ENCODE data around the gene CLASP1.

GRCh38 chr2:121359170-121359569, 290.1 kb downstream of the CLASP1 start:
- TF ChIP-seq CTCF (IDR thresholded peaks at IDR 0.05; ENCODE audit: low read depth, low read length): no peak
- no peak for TF ChIP-seq EZH2phosphoT487 (IDR thresholded peaks at IDR 0.05; ENCODE audit: low read depth)
